HepG2 (cell line): ENCODE results near the gene AGPAT2. TPM values are rescaled to one million over a fixed set of nuclear protein-coding genes. Genes with fewer than 3 reads are reported as not detected.
A peak's percentile ranks its signal among the peaks of the same experiment; 100 is the strongest.

ENCODE experiments used
- ARNT2 ChIP-seq: sonication (generic); formaldehyde crosslinking; IDR thresholded peaks from 2 replicates; pipeline ENCODE4 v1.8.0; 2022; ENCODE audit warnings: mild to moderate bottlenecking, low read depth, missing genetic modification reagents, moderate library complexity
- BORCS8-MEF2B ChIP-seq: sonication (generic); formaldehyde crosslinking; IDR thresholded peaks from 2 replicates; pipeline ENCODE4 v1.8.0; 2022; ENCODE audit warnings: mild to moderate bottlenecking, missing genetic modification reagents
- ETV5 ChIP-seq: IDR thresholded peaks from 2 replicates; pipeline ENCODE4 v1.6.1; 2018; ENCODE audit warnings: missing biosample characterization, missing genetic modification reagents, inconsistent platforms, borderline replicate concordance
- HCFC1 ChIP-seq: fragments of 150-350 bp; IDR thresholded peaks from 2 replicates; pipeline ENCODE4 v1.6.1; 2014; ENCODE audit warnings: low read depth, low read length
- PAX8 ChIP-seq: sonication (generic); formaldehyde crosslinking; IDR thresholded peaks from 2 replicates; pipeline ENCODE4 v1.8.0; 2022; ENCODE audit warnings: mild to moderate bottlenecking, missing genetic modification reagents, borderline replicate concordance
- SMARCE1 ChIP-seq: fragments of 450-650 bp; IDR thresholded peaks from 2 replicates; pipeline ENCODE4 v1.6.1; 2017; ENCODE audit warnings: borderline replicate concordance
- ZFP36 ChIP-seq: fragments of 150-350 bp; IDR thresholded peaks from 2 replicates; pipeline ENCODE4 v1.6.1; 2018; ENCODE audit warnings: borderline replicate concordance, low read length, low read depth; ENCODE audit not compliant: partially characterized antibody
- ZNF883 ChIP-seq: sonication (generic); formaldehyde crosslinking; IDR thresholded peaks from 2 replicates; pipeline ENCODE4 v1.5.1; 2020; ENCODE audit warnings: mild to moderate bottlenecking, missing genetic modification reagents; ENCODE audit errors: not compliant biosample characterization
- polyA plus RNA-seq, 8 experiments: library from polyadenylated mRNA; depleted of rRNA in 3 of 8; stranded (reverse) in 7 of 8; unstranded in 1 of 8; fragments of >200 nt; fragmentation: Illumina TruSeq in 4 of 8; extraction: Trizol in 4 of 8; gene quantifications; 2 replicates each; pipeline versions ENCODE4 v1.2.1 to v1.2.3, GENCODE V29; 2011 to 2016; ENCODE audit warnings: low read depth in 4 of 8, missing spikeins in 1 of 8, mixed read lengths in 1 of 8; ENCODE audit not compliant: insufficient read depth in 1 of 8
- total RNA-seq, 5 experiments: library from RNA; depleted of rRNA; stranded (reverse); fragments of >200 nt; fragmentation: Illumina TruSeq; extraction: Trizol; gene quantifications; 2 replicates each; pipeline ENCODE4 v1.2.3, GENCODE V29; 2016; ENCODE audit warnings: low read depth in 1 of 5
- TF ChIP-seq, protein P1 (sequence below): sonication (generic); formaldehyde crosslinking; IDR thresholded peaks from 2 replicates; pipeline ENCODE4 v1.5.1; 2020; ENCODE audit warnings: mild to moderate bottlenecking, missing genetic modification reagents, borderline replicate concordance
- TF ChIP-seq, protein P2 (sequence below): sonication (generic); formaldehyde crosslinking; IDR thresholded peaks from 2 replicates; pipeline ENCODE4 v1.4.0; 2020; ENCODE audit warnings: missing genetic modification reagents
- TF ChIP-seq, protein P3 (sequence below): sonication (generic); formaldehyde crosslinking; IDR thresholded peaks from 2 replicates; pipeline ENCODE4 v1.4.0; 2020; ENCODE audit warnings: missing genetic modification reagents
- TF ChIP-seq, protein P4 (sequence below): IDR thresholded peaks from 2 replicates; pipeline ENCODE4 v1.6.1; 2016; ENCODE audit warnings: mild to moderate bottlenecking

Gene AGPAT2
- total and polyA plus RNA-seq, 2 of the 13 experiments (the other 11 are each of a cell fraction or from before 2014, with no cell fraction given), result 3.9 to 25.8 TPM

DNA sequence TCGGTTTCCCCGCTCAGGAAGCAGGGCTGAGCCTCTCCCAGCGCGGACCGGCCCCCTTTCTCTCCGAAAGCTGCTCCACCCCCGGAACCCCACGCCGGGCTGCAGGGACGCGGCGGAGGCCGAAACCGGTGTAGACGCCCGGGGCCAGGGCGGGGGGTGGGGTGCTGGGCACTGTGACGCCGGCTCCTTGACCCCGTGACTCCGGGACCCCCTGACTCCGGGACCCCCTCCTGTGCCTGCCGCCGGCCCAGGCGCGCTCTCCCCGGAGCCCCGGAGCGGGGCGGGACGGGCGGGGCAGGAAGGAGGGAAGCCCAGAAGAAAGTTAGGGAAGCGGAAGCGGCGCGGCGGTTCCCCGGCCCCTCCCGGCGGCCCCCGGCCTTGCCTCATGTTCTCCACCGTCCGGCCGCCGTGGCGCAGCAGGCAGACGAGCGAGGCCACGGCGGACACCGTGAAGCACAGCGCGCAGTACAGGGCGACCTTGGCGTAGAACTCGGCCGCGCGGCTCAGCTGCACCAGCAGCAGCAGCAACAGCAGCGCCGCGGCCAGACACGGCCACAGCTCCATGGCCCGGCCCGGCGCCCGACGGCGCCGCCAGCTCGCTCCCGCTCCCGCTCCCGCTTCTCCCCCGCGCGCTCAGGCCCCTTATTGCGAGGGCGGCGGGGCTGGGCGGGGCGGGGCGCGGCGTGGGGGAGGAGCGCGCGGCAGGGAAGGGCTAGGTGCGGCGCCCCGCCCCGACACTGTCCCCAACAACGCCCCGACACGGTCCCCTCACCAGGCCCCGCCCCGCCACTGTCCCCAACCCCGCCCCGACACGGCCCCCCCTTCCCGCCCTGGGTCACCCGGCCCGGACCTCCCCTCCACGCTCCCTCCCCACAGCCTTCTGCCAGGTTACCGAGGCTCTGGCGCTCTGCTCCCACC is at the start of gene AGPAT2 (continued):
- TF ChIP-seq, protein P1, sequence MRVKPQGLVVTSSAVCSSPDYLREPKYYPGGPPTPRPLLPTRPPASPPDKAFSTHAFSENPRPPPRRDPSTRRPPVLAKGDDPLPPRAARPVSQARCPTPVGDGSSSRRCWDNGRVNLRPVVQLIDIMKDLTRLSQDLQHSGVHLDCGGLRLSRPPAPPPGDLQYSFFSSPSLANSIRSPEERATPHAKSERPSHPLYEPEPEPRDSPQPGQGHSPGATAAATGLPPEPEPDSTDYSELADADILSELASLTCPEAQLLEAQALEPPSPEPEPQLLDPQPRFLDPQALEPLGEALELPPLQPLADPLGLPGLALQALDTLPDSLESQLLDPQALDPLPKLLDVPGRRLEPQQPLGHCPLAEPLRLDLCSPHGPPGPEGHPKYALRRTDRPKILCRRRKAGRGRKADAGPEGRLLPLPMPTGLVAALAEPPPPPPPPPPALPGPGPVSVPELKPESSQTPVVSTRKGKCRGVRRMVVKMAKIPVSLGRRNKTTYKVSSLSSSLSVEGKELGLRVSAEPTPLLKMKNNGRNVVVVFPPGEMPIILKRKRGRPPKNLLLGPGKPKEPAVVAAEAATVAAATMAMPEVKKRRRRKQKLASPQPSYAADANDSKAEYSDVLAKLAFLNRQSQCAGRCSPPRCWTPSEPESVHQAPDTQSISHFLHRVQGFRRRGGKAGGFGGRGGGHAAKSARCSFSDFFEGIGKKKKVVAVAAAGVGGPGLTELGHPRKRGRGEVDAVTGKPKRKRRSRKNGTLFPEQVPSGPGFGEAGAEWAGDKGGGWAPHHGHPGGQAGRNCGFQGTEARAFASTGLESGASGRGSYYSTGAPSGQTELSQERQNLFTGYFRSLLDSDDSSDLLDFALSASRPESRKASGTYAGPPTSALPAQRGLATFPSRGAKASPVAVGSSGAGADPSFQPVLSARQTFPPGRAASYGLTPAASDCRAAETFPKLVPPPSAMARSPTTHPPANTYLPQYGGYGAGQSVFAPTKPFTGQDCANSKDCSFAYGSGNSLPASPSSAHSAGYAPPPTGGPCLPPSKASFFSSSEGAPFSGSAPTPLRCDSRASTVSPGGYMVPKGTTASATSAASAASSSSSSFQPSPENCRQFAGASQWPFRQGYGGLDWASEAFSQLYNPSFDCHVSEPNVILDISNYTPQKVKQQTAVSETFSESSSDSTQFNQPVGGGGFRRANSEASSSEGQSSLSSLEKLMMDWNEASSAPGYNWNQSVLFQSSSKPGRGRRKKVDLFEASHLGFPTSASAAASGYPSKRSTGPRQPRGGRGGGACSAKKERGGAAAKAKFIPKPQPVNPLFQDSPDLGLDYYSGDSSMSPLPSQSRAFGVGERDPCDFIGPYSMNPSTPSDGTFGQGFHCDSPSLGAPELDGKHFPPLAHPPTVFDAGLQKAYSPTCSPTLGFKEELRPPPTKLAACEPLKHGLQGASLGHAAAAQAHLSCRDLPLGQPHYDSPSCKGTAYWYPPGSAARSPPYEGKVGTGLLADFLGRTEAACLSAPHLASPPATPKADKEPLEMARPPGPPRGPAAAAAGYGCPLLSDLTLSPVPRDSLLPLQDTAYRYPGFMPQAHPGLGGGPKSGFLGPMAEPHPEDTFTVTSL (CRISPR knock-in tag), result no peak
- TF ChIP-seq, protein P2, sequence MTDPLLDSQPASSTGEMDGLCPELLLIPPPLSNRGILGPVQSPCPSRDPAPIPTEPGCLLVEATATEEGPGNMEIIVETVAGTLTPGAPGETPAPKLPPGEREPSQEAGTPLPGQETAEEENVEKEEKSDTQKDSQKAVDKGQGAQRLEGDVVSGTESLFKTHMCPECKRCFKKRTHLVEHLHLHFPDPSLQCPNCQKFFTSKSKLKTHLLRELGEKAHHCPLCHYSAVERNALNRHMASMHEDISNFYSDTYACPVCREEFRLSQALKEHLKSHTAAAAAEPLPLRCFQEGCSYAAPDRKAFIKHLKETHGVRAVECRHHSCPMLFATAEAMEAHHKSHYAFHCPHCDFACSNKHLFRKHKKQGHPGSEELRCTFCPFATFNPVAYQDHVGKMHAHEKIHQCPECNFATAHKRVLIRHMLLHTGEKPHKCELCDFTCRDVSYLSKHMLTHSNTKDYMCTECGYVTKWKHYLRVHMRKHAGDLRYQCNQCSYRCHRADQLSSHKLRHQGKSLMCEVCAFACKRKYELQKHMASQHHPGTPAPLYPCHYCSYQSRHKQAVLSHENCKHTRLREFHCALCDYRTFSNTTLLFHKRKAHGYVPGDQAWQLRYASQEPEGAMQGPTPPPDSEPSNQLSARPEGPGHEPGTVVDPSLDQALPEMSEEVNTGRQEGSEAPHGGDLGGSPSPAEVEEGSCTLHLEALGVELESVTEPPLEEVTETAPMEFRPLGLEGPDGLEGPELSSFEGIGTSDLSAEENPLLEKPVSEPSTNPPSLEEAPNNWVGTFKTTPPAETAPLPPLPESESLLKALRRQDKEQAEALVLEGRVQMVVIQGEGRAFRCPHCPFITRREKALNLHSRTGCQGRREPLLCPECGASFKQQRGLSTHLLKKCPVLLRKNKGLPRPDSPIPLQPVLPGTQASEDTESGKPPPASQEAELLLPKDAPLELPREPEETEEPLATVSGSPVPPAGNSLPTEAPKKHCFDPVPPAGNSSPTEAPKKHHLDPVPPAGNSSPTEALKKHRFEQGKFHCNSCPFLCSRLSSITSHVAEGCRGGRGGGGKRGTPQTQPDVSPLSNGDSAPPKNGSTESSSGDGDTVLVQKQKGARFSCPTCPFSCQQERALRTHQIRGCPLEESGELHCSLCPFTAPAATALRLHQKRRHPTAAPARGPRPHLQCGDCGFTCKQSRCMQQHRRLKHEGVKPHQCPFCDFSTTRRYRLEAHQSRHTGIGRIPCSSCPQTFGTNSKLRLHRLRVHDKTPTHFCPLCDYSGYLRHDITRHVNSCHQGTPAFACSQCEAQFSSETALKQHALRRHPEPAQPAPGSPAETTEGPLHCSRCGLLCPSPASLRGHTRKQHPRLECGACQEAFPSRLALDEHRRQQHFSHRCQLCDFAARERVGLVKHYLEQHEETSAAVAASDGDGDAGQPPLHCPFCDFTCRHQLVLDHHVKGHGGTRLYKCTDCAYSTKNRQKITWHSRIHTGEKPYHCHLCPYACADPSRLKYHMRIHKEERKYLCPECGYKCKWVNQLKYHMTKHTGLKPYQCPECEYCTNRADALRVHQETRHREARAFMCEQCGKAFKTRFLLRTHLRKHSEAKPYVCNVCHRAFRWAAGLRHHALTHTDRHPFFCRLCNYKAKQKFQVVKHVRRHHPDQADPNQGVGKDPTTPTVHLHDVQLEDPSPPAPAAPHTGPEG (CRISPR knock-in tag), result no peak
- TF ChIP-seq HCFC1, result no peak
- 0 out of 2 replicates have a peak, but pooled peaks have one; percentile 44 for TF ChIP-seq ARNT2 (CRISPR knock-in tag)
- TF ChIP-seq, protein P3, sequence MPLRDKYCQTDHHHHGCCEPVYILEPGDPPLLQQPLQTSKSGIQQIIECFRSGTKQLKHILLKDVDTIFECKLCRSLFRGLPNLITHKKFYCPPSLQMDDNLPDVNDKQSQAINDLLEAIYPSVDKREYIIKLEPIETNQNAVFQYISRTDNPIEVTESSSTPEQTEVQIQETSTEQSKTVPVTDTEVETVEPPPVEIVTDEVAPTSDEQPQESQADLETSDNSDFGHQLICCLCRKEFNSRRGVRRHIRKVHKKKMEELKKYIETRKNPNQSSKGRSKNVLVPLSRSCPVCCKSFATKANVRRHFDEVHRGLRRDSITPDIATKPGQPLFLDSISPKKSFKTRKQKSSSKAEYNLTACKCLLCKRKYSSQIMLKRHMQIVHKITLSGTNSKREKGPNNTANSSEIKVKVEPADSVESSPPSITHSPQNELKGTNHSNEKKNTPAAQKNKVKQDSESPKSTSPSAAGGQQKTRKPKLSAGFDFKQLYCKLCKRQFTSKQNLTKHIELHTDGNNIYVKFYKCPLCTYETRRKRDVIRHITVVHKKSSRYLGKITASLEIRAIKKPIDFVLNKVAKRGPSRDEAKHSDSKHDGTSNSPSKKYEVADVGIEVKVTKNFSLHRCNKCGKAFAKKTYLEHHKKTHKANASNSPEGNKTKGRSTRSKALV (CRISPR knock-in tag), result peak; percentile 74
- TF ChIP-seq, protein P4, sequence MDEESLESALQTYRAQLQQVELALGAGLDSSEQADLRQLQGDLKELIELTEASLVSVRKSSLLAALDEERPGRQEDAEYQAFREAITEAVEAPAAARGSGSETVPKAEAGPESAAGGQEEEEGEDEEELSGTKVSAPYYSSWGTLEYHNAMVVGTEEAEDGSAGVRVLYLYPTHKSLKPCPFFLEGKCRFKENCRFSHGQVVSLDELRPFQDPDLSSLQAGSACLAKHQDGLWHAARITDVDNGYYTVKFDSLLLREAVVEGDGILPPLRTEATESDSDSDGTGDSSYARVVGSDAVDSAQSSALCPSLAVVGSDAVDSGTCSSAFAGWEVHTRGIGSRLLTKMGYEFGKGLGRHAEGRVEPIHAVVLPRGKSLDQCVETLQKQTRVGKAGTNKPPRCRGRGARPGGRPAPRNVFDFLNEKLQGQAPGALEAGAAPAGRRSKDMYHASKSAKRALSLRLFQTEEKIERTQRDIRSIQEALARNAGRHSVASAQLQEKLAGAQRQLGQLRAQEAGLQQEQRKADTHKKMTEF (CRISPR knock-in tag), result no peak; the same call in 1 of the 2 replicates
- no peak for TF ChIP-seq ZFP36
- TF ChIP-seq SMARCE1, result no peak
- no peak for TF ChIP-seq BORCS8-MEF2B (CRISPR knock-in tag)
- no peak for TF ChIP-seq PAX8 (CRISPR knock-in tag)
- TF ChIP-seq ZNF883 (CRISPR knock-in tag), result no peak
- TF ChIP-seq ETV5 (CRISPR knock-in tag), result no peak; the same call in 1 of the 2 replicates
